NCI-H1930 (cell line): ENCODE results near the gene VWA5A.
"Not testable (repeated sequence)": the region's sequence is repeated elsewhere in the genome, so short reads cannot be mapped to it uniquely, and the experiment has no call there.

Source experiments
- DNase-seq, 2 experiments: peaks; one replicate each; lab custom pipeline; 2025; lab: John Stamatoyannopoulos, UW

Gene VWA5A

DNA sequence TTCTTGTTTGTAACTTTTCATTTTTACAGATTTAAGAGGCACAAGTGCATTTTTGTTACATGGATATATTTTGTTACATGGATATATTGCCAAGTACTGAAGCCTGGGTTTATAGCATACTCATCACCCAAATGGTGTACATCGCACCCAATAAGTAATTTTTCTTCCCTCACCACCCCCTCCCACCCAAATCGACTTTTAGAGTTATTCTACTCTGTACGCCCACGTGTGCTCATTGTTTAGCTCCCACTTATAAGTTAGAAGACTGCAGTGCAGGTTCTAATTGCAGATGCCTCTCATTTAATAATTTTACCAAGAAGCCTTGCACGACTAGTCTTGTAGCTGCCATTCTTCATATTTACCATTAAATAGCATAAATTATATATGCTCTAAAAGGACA, 20.5 kb upstream of the VWA5A start:
- no peak for DNase-seq

DNA sequence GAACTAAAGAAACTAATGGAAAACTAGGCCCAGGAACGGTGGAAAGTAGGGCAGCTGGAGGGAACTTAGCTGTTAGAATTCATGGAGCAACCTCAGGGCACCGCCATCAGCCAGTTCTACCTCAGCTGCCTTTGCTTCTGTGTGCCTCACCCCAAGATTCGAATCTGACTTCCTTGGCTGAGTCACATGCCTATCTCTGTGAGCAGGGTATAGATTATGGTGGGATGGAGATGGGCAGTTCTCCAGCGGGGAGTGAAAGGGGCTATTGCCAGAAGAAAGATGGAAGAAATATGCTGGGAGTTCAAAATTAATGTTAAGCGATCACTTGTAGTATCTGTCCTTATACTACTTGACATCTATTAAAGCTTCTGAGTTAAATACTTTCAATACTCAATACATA, 18.9 kb upstream of the VWA5A start:
- no peak for DNase-seq

- DNase-seq = no peak
Measured at GRCh38 chr11:124098141-124098540, 17.1 kb upstream of the VWA5A start.

DNA sequence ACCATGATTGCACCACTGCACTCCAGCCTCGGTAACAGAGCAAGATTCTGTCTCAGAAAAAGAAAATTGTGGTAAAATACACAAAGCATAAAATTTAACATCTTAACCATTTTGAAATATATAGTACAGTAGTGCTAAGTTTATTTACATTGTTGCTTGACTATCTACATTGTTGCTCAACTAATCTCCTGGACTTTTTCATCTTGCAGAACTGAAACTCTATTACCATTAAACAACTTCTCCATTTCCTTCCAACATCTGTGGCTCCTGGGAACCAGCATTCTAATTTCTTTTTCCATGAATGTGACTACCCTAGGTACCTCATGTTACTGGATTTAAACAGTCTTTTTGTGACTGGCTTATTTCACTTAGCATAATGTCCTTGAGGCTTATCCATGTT, 13.5 kb upstream of the VWA5A start:
- DNase-seq = no peak

GRCh38 chr11:124108156-124108555, 7.1 kb upstream of the VWA5A start:
- DNase-seq = peak; percentile 16 to 29

- no peak for DNase-seq
Measured at GRCh38 chr11:124109377-124109776, 5.9 kb upstream of the VWA5A start.

- DNase-seq = no peak
Measured at GRCh38 chr11:124110201-124110600, 5.0 kb upstream of the VWA5A start.

GRCh38 chr11:124113890-124114289, 1.4 kb upstream of the VWA5A start:
- no peak for DNase-seq

DNA sequence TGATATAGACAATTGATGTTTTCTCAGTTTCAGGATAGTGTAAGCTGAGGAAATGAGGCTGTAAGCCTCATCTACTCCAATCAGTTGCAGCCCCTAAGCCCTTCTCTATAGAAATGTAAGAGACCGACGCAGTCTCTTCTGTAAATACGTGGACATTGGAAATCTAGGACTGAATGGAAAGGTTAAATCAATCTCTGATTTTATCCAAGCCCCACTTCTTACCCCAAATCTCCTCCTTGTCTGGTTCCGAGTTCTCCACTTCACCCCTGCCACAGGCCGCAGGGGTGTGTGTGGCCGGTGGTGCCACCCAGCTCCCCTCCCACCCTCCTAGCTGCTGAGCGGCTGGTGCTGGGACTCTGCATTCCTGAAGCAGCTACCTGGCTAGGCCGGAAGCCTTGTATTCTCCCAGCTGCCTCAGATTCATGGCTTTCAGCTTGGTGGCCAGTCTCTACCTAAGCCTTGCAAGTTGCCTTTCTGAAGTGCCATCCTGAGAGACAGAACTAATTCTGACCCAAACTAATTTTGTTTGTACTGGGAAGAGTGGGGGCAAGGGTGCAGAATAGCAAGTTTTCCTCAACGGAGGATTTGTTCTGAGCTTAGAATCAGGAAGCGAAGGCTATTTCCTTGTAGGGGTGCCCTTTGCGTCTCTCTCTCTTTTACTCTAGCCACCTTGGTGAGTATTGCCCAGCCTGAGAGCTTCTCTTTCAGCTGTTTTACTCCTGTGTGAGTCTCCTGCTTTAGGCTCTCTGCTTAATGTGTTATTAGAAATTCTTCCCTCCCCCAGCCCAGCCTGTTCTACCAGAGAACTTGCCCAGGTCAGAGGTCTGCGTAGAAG, 749 bp downstream of the VWA5A start:
- DNase-seq = no peak

- DNase-seq = no peak
Measured at GRCh38 chr11:124119103-124119502, 3.9 kb downstream of the VWA5A start.

GRCh38 chr11:124120891-124121290, 5.6 kb downstream of the VWA5A start:
- no peak for DNase-seq

- no peak for DNase-seq
Measured at GRCh38 chr11:124122123-124122522, 6.9 kb downstream of the VWA5A start.

DNA sequence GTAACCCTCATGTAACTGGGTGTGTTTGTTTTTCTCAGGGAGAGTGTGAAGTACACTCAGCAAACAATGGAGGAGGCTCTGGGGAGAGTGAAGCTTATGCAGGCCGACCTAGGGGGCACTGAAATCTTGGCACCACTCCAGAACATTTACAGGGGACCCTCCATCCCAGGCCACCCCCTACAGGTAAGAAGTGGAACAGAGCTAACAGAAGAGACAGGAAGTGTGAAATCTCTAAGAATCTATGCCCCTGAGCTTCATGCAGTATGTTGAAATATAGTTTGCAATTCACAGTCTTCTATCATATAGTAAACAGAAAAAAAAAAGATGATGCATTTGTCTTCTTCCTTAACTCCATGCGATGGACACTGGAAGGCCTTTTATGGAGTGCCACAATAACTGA, 8.4 kb downstream of the VWA5A start:
- DNase-seq = no peak

GRCh38 chr11:124127134-124127533, 11.9 kb downstream of the VWA5A start:
- DNase-seq = not testable (repeated sequence)

GRCh38 chr11:124143034-124143433, 27.8 kb downstream of the VWA5A start:
- DNase-seq = no peak

GRCh38 chr11:124147951-124148350, 32.7 kb downstream of the VWA5A start:
- no peak for DNase-seq

GRCh38 chr11:124150684-124151083, 35.4 kb downstream of the VWA5A start:
- DNase-seq = no peak

GRCh38 chr11:124152770-124153407, 37.6 kb downstream of the VWA5A start:
- DNase-seq = no peak

DNA sequence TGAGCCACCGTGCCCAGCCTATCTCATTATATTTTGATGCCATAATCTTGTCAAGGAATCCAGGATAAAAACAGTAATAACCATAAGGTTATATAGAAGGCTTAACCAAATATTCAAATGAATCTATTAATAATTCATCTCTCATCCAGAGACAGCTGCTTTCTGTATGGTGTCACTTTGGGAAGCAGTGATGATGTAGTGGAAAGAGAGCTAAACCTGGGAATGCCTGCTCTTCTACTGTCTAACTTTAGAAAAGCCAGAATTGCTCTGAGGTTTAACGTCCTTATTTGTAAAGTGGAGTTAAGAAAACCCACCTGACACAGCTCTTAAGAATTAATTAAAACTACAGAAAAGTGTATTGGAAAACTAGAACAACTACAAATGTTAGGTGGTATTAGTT, 38.6 kb downstream of the VWA5A start:
- no peak for DNase-seq

- DNase-seq = no peak
Measured at GRCh38 chr11:124159481-124159880, 44.2 kb downstream of the VWA5A start.

DNA sequence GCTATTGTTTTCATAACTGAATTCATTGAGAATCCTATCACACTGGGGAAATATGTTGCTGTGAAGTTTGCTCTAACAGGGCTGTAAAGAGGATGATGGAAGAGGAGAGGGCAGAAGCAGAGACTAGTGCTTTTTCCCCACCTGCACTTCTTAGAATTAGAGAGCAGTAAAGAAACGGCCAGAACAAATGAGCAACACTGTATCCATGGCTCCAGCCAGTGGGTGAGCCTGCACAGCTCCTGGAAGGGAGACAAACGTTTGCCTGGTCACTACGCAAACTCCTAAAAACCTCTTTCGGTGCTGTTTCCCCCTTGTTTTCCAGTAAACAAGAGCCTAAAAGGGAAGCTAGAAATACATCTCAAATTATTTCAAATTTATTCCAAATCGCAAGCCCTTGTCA, 45.7 kb downstream of the VWA5A start:
- no peak for DNase-seq

GRCh38 chr11:124167826-124168231, 52.6 kb downstream of the VWA5A start:
- peak; percentile 8 to 65 for DNase-seq

DNA sequence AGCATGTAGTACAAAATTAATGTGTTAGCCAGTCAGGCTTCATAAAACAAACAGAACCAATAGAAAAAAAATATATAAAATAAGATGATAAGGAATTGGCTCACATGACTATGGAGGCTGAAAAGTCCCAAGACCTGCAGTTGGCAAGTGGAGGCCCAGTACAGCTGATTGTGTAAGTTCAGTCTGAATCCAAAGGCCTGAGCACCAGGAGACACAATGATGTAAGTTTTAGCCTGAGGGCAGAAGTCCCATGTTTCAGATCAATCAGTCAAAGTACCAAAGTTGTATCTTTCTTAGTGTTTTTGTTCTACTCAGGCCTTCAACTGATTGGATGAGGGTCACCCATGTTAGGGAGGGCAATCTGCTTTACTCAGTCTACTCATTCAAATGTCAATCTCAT, 53.5 kb downstream of the VWA5A start:
- peak in 1 of 2 experiments; percentile 21 for DNase-seq

DNA sequence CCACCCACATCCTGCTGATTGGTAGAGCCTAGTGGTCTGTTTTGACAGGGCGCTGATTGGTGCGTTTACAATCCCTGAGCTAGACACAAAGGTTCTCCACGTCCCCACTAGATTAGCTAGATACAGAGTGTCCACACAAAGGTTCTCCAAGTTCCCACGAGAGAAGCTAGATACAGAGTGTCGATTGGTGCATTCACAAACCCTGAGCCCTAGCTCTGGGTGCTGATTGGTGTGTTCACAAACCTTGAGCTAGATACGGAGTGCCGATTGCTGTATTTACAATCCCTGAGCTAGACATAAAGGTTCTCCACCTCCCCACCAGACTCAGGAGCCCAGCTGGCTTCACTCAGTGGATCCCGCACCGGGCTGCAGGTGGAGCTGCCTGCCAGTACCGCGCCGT, 55.1 kb downstream of the VWA5A start:
- DNase-seq = not testable (repeated sequence)
